ENCODE data around the gene PKP2.

GRCh38 chr12:32860192-32860591 is 36.4 kb downstream of the PKP2 start:
- no peak for TF ChIP-seq CTCF (IDR thresholded peaks at IDR 0.05)
- no peak for TF ChIP-seq POLR2A (IDR thresholded peaks at IDR 0.05)
- TF ChIP-seq POLR2AphosphoS5 (IDR thresholded peaks at IDR 0.05): no peak

All from breast epithelium (tissue), 3 donors.